ENCODE results near the gene NDUFA5.

Gene NDUFA5

DNA sequence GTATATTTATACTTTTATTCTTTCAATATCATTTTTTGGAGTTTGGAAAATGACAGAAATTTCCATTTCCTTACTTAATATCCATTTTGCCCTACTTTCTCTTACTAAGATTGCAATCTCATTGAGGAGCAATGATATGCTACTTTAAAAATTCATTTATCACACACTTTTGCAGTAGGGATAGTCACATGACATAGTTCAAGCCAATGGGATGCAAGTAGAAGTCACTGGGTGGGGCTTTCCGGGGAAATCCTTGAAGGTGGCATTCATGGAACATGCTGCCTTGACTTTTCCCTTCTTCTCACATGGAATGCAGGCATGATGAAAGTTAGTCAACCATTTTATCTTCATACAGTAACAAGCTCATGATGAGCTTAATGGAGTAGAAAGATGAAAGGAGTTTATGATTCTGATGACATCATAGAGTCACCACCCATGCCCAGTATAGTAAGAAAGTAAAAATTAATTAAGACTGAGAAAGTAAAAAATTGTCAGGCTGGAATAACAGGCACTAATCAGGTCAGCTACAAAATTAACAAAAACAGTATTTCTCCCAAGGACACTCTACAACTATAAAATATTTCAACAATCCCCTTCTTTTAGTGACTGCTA lies 56.6 kb downstream of the NDUFA5 start:
- DNase-seq, result no peak

GRCh38 chr7:123499211-123499970 lies 58.2 kb downstream of the NDUFA5 start:
- DNase-seq, result no peak

- DNase-seq, result no peak
Observed at GRCh38 chr7:123498601-123499000, 59.0 kb downstream of the NDUFA5 start.

- no peak for DNase-seq
Observed at GRCh38 chr7:123498031-123498430, 59.6 kb downstream of the NDUFA5 start.

DNA sequence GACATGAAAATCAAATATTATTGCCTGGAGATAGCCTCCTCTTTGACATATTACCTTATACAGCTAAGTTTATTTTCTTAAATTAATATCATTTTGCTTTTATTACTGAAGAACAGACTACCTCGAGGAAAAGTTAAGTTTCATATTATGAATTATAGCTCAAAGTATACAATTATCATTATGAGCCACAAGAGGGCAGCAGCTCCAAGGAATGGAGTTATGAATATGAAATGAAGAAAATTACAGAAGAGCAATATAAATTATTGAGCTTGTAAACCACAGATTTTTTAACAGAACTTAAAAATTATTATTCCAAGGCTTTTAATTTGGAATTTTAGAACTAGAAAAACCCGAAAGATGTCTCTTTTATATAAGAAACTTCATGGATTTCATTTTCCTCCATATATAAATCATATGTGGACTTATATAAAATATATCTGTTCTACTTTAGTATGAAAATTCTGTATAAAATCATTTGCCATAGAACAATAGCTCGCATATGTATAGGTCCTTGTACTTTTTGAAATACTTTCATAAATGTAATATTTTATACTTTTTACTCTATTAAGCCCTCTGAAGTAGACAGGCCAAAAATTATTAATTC lies 63.3 kb downstream of the NDUFA5 start:
- DNase-seq, result peak; percentile 58

- no peak for DNase-seq
Observed at GRCh38 chr7:123492485-123492884, 65.1 kb downstream of the NDUFA5 start.
